Inflammatory macrophage treated with lipopolysaccharide for 1 hour (primary cell): ENCODE measurements around the gene LGR5.

Source experiments
- DNase-seq, 2 donors: peaks; one replicate each; pipeline ENCODE4 v3.0.0-alpha.2; 2020 to 2022

The LGR5 gene

GRCh38 chr12:71439613-71440344 lies at the start of gene LGR5:
Gene LGR5, plus strand, starts transcription at chr12:71439798. Its CDS starts 283 bp downstream, at chr12:71440081.
- DNase-seq: no peak

DNA sequence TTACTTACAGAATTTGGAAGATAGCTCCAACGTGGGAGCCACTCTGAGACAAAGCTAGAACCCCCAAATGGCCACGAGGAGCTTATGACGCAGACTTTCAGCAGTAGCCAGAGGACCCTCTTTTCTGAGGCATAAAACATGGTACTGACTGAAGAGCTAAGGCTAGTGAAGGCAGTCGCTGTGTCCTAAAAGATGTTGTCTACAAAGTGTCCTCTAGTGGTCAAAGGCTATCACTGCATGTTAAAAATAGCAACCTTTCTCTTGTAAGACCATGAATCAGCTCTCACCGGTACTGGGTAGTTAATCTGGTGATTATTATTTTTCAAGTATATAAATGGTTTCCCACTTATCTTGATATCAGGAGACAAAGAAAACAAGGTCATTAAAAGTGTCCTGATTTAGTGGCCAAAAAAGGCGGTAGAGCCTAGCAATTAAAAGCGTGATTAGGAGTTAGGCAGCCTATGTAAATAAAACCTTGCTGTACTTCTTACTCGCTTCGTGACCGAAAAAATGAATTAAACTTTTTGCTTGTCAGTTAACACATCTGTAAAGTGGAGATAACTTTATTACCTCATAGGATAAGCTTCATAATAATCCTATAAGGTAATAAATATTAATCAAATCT lies 47.0 kb upstream of the LGR5 start:
- peak; percentile 28 to 54 for DNase-seq

- no peak for DNase-seq
Observed at GRCh38 chr12:71393625-71394024, 46.0 kb upstream of the LGR5 start.

GRCh38 chr12:71397433-71397954 lies 42.1 kb upstream of the LGR5 start:
- no peak for DNase-seq

DNA sequence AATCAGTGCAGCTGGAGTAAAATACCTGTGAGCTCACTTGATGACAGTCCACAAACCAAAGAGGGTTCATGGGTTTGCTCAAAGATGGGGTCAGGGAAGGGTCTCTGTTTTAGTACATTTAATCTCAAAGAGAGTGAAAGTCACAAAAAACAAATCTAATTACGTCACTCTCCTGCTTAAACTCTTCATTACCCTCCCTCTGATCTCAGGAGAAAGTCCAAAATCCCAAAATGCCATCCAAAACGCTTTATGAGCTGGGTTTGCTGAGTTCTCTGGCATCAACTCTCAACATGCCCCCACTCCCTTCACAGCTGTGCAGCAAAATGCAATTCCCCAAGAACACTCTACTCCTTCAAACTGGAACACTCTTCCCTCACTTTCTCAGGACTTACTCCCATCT lies 40.4 kb upstream of the LGR5 start:
- DNase-seq: no peak

DNA sequence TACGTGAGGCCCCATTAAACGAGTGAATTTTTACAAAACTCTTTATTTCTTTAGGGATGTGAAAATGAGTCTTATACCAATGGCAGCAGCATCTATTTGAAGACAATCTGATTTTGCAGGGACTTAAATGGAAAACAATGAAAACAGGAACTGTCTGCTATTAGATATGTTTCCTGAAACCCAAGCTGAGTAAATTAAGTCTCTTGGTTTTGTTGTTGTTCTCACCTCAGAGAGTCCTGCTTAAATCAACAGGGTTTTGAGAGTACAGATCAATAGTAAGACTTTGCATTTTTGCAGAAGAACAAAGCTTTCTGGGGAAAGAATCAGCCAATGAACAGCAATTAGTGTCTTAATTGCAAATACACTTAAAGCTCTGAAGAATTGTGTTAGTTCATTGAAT lies 39.1 kb upstream of the LGR5 start:
- no peak for DNase-seq

- DNase-seq: no peak
Observed at GRCh38 chr12:71405884-71406283, 33.7 kb upstream of the LGR5 start.

DNA sequence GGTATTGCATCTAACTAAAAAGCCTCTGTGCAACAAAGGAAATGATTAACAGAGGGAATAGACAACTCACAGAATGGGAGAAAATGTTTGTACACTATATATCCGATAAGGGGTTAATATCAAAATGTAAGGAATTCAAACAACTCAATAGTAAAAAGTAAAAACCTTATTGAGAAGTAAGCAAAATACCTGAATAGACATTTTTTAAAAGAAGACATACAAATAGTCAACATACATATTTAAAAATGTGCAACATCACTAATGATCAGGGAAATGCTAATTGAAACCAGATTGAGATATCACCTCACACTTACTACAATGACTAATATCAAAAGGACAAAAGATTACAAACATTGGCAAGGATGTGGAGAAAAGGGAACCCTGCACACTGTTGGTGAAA lies 31.9 kb upstream of the LGR5 start:
- DNase-seq: no peak

DNA sequence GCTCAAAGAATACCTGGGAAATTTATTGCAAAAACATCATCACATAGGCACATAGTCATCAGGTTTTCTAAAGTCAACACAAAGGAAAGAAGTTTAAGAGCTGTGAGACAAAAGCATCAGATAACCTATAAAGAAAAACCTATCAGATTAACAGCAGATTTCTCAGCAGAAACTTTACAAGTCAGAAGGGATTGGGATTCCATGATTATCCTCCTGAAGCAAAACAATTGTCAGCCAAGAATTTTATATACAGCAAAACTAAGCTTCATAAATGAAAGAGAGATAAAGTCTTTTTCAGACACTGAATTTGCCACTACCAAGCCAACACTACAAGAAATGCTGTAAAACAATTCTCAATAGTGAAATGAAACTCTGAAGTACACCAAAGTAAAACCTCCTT lies 28.8 kb upstream of the LGR5 start:
- DNase-seq: no peak

DNA sequence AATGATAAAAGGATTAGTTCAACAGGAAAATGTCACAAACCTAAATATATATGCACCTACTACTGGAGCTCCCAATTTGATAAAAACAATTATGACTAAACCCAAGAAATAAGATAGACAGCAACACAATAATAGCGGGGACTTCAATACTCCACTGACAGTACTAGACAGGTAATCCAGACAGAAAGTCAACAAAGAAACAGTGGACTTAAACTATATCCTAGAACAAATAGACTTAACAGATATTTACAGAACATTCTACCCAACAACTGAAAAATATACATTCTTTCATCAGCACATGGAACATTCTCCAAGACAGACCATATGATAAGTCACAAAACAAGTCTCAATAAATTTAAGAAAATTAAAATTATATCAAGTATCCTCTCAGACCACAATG lies 28.0 kb upstream of the LGR5 start:
- DNase-seq: no peak

DNA sequence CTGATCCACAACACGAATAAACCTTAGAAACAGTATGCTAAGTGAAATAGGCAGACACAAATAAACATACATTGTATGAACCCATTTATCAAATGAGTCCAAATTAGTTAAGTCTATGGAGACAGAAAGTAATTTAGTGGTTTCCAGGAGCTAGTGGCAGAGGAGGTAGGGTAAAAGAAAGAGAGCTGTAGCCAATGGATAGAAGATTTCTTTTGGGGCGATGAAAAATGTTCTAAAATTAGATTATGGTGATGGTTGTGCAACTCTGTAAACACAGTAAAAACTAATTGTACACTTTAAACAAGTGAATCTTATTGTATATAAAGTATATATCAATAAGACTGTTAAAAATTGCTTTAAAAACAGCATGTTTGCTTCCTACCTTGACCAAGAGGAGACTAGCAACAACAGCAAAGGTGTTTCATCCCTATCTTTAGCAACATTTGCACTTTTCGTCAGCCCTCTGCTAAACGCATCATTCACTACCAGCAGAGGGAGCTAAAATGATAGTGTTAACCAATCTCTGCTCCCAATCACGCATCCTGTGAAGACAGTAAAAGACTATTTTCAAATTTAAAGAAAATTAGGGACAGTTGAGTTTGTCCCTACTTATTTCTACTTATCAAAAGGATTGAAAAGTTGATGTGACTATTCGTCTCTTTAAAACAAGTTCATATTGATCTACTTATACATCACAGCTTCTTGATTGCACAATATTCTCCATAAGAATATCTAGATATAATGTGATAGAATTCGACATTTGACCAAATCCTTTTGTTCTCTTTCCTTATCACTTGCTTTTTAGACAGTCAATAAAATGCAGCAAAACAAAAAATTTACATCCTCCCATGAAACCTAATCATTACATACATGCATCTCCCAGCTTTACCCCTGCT lies 24.0 kb upstream of the LGR5 start:
- peak; percentile 31 to 80 for DNase-seq

DNA sequence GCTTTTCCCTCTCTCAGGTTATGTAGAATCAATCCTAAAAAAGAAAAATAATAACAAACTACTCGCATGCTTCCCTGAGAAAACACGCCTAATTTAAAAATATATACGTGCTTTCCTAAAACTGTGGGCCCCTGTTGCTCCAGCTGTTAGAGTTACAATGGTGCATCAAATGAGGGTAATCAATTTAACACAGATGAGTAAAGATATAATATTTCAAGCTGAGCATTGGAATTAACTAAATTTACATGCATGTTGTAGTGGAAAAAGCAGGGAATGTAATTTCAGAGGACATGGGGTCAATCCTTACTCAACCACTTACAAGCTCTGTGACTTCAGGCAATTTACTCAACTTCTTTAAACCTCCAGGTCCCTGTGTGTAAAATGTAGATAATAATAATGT lies 22.4 kb upstream of the LGR5 start:
- no peak for DNase-seq

GRCh38 chr12:71420775-71421406 lies 18.7 kb upstream of the LGR5 start:
- DNase-seq: no peak

GRCh38 chr12:71425568-71426299 lies 13.9 kb upstream of the LGR5 start:
- no peak for DNase-seq

- DNase-seq: no peak
Observed at GRCh38 chr12:71426300-71427047, 13.1 kb upstream of the LGR5 start.

GRCh38 chr12:71430756-71431155 lies 8.8 kb upstream of the LGR5 start:
- no peak for DNase-seq

DNA sequence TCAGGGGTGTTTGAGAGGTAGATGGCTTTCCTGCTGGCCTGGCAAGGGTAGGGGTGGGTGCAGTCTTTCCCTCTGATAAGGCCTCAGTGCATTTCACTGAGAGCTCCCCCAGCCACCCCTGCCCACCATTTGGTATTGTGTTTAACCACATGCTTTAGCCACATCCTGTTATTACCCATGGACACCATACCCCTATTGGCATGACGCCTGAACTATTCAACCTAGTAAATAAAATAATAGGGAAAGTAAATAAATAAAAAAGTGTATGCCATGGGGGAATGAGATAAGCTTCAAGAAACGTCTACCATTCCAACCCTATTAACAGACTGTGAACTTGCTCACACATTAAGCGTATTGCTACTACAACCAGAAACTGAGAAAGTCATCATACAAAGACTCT lies 7.6 kb upstream of the LGR5 start:
- no peak for DNase-seq

DNA sequence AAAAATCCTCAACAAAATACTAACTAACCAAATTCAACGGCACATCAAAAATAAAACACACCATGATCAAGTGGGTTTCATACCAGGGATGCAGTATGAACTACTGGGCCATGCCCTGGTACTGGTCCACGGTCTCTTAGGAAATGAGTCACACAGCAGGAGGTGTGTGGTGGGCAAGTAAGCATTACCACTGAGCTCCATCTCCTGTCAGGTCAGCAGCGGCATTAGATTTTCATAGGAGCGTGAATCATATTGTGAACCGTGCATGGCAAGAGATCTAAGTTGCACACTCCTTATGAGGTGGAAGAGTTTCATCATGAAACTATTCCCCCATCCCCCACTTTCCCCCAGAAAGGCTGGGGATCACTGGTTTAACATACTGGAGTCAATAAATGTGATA lies 6.7 kb upstream of the LGR5 start:
- no peak for DNase-seq

DNA sequence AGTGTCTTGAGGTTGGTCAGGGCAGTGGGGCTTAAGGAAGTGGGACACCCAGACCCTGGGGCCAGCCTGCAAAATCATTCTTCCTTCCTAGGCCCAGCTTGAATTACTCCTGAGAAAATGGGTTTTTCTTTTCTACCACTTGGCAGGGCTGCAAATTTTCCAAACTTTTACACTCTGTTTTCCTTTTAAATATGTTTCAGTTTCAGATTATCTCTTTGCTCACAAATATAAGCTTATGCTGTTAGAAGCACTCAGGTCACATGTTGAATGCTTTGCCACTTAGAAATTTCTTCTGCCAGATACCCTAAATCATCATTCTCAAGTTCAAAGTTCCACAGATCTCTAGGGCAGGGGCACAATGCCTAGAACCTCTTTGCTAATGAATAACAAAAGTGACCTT lies 2.9 kb upstream of the LGR5 start:
- DNase-seq: no peak

GRCh38 chr12:71438670-71439361 lies 782 bp upstream of the LGR5 start:
- DNase-seq: no peak

DNA sequence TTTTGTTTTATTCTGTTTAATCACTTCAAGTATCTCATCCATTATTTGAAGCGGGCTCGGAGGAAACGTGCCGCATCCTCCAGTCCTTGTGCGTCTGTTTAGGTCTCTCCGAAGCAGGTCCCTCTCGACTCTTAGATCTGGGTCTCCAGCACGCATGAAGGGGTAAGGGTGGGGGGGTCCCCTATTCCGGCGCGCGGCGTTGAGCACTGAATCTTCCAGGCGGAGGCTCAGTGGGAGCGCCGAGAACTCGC lies 311 bp upstream of the LGR5 start:
- no peak for DNase-seq
